Endothelial cell (in vitro differentiated cells): Measurements from ENCODE around the gene AKT3. TPM values are rescaled to one million over a fixed set of nuclear protein-coding genes. Genes with fewer than 3 reads are reported as not detected.

Source experiments
- DNase-seq: peaks from one replicate; pipeline ENCODE4 v3.0.0; 2021; ENCODE audit warnings: low spot score
- H3K27ac Mint-ChIP-seq: one replicate; pipeline ENCODE4 v1.8.0; 2021; ENCODE audit warnings: mixed read lengths, inconsistent platforms; ENCODE audit not compliant: unreplicated experiment
- H3K27me3 Mint-ChIP-seq: one replicate; pipeline ENCODE4 v1.8.0; 2021; ENCODE audit warnings: mild to moderate bottlenecking, moderate library complexity, mixed read lengths, inconsistent platforms; ENCODE audit not compliant: unreplicated experiment
- H3K36me3 Mint-ChIP-seq: one replicate; pipeline ENCODE4 v1.8.0; 2021; ENCODE audit warnings: mild to moderate bottlenecking, low read depth, mixed read lengths, inconsistent platforms; ENCODE audit not compliant: unreplicated experiment
- H3K4me1 Mint-ChIP-seq: one replicate; pipeline ENCODE4 v1.8.0; 2021; ENCODE audit warnings: mild to moderate bottlenecking, mixed read lengths, inconsistent platforms; ENCODE audit not compliant: unreplicated experiment
- H3K4me3 Mint-ChIP-seq: one replicate; pipeline ENCODE4 v1.8.0; 2021; ENCODE audit warnings: mild to moderate bottlenecking, mixed read lengths, inconsistent platforms; ENCODE audit not compliant: unreplicated experiment
- H3K9me3 Mint-ChIP-seq: one replicate; pipeline ENCODE4 v1.8.0; 2021; ENCODE audit warnings: mixed read lengths, inconsistent platforms; ENCODE audit not compliant: unreplicated experiment
- total RNA-seq: library from RNA; stranded (reverse); fragmentation: NEBNext Ultra II Directional; extraction: Animal tissue kit (Norgen Biotek cat#: 25700); gene quantifications from one replicate; pipeline ENCODE4 v1.2.1, GENCODE V29; 2021; ENCODE audit not compliant: unreplicated experiment
- TF ChIP-seq, protein P1 (sequence below): fragments of 200-600 bp; sonication (generic); IDR thresholded peaks from one replicate; pipeline ENCODE4 v1.5.0; 2021; ENCODE audit warnings: antibody characterized with exemption; ENCODE audit not compliant: unreplicated experiment

The AKT3 gene
- total RNA-seq, 1 donor from 2014 or later = 87.3 TPM

DNA sequence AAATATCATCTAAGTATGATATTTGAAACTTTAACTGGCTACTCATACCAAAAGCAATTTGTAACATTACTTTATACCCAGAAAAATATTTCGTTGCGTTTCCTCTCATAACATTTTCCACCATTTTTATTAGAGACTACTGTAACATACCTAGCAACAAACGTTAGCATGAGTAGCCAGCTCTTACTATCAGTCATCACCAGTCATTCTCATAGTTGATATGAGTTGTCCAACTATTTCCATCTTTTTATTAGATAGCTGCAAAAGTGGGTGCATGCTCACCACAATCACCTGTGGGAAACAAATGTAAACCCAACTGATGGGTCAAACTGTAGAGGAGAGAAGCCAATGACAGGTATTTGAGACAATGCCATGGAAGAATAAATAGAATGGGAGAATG lies 114.6 kb downstream of the AKT3 start:
- TF ChIP-seq, protein P1, sequence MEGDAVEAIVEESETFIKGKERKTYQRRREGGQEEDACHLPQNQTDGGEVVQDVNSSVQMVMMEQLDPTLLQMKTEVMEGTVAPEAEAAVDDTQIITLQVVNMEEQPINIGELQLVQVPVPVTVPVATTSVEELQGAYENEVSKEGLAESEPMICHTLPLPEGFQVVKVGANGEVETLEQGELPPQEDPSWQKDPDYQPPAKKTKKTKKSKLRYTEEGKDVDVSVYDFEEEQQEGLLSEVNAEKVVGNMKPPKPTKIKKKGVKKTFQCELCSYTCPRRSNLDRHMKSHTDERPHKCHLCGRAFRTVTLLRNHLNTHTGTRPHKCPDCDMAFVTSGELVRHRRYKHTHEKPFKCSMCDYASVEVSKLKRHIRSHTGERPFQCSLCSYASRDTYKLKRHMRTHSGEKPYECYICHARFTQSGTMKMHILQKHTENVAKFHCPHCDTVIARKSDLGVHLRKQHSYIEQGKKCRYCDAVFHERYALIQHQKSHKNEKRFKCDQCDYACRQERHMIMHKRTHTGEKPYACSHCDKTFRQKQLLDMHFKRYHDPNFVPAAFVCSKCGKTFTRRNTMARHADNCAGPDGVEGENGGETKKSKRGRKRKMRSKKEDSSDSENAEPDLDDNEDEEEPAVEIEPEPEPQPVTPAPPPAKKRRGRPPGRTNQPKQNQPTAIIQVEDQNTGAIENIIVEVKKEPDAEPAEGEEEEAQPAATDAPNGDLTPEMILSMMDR = no peak
- Mint-ChIP-seq H3K4me1 (peaks cover 11% of the 10 kb centered on the region), H3K9me3 (no peaks in the 10 kb centered on the region), H3K4me3 (no peak overlapping the region), H3K36me3 (no peaks in the 10 kb centered on the region), H3K27ac (no peak overlapping the region), H3K27me3 (peaks cover 4% of the 10 kb centered on the region)
- DNase-seq = no peak

DNA sequence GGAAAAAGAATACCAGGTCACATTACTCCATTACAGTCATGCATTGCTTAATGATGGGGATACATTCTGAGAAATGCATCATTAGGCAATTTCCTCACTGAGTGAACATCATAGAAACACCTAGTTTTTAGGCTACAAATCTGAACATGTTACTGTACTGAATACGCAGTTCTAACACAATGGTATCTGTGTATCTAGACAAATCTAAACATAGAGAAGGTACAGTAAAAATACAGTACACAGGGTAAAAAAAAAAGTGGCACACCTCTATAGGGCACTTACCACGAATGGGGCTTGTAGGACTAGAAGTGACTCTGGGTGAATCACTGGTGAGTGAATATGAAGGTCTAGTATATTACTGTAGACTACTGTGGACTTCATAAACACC lies 115.7 kb downstream of the AKT3 start:
- TF ChIP-seq, protein P1 = no peak
- Mint-ChIP-seq H3K4me1 (peaks cover under 1% of the 10 kb centered on the region), H3K4me3 (no peak overlapping the region), H3K9me3 (no peaks in the 10 kb centered on the region), H3K36me3 (peaks cover 7% of the 10 kb centered on the region), H3K27me3 (peaks cover 4% of the 10 kb centered on the region), H3K27ac (no peak overlapping the region)
- no peak for DNase-seq

GRCh38 chr1:243733670-243734307 lies 116.3 kb downstream of the AKT3 start:
- peaks cover 4% of the 10 kb centered on the region for H3K27me3 Mint-ChIP-seq

GRCh38 chr1:243732637-243733036 lies 117.4 kb downstream of the AKT3 start:
- TF ChIP-seq, protein P1 = no peak
- no peak for DNase-seq
- H3K36me3 Mint-ChIP-seq = peaks cover 7% of the 10 kb centered on the region
- no peak overlapping the region for H3K4me3 Mint-ChIP-seq
- no peaks in the 10 kb centered on the region for H3K9me3 Mint-ChIP-seq
- peaks cover 4% of the 10 kb centered on the region for H3K27me3 Mint-ChIP-seq
- H3K4me1 Mint-ChIP-seq = no peaks in the 10 kb centered on the region
- no peak overlapping the region for H3K27ac Mint-ChIP-seq

More at GRCh38 chr1:243733670-243734307, 116.3 kb downstream of the AKT3 start:
- no peaks in the 10 kb centered on the region for H3K4me1 Mint-ChIP-seq
- H3K4me3 Mint-ChIP-seq = no peak overlapping the region
- no peak for DNase-seq
- H3K27ac Mint-ChIP-seq = no peak overlapping the region
- H3K9me3 Mint-ChIP-seq = no peaks in the 10 kb centered on the region
- peaks cover 7% of the 10 kb centered on the region for H3K36me3 Mint-ChIP-seq
- TF ChIP-seq, protein P1 = no peak

DNA sequence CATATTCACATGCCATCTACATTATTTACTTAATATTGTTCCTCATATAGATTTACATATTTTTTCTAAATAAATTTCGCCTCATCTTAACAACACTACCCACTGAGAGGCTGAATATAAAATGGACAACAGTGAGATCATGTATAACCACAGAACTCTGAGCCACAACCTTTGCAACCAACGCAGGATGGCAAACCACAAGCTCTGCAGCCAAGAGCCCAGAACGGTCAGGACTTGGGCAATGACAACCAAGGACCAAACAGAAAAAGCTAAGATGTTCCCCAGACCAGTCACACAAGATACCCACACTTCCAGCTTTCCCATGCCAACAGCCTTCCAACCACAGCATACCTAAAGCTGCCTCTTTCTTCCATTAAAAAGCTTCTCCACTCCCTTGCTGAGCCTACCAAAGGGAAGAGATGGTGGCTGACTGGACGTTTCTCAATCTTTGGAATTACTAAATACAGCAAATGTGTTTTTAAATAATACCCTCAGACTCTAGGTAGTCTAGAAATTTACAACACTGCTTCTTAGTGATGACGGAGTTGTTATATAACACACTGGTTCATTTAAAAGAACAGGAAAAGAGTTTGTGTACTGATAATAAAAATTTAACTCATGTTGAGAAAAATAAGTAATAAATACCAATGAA lies 117.9 kb downstream of the AKT3 start:
- peaks cover 4% of the 10 kb centered on the region for H3K27me3 Mint-ChIP-seq
- no peak for DNase-seq
- H3K4me1 Mint-ChIP-seq = no peaks in the 10 kb centered on the region
- TF ChIP-seq, protein P1 = no peak
- peaks cover 7% of the 10 kb centered on the region for H3K36me3 Mint-ChIP-seq
- no peaks in the 10 kb centered on the region for H3K9me3 Mint-ChIP-seq
- no peak overlapping the region for H3K4me3 Mint-ChIP-seq
- no peak overlapping the region for H3K27ac Mint-ChIP-seq
